ENCODE data around the gene ADAMTSL3.

Gene ADAMTSL3

GRCh38 chr15:83688201-83688600 lies 34.3 kb downstream of the ADAMTSL3 start:
- no peak overlapping the region for H3K4me3 ChIP-seq (ENCODE audit: low read depth, low read length)
- TF ChIP-seq CTCF (IDR thresholded peaks at IDR 0.05; ENCODE audit: insufficient read depth, low read depth, low read length, missing control alignments), result no peak
- DNase-seq (ENCODE audit: low read depth), result no peak

- no peak for DNase-seq (ENCODE audit: low read depth)
- no peak for TF ChIP-seq CTCF (IDR thresholded peaks at IDR 0.05; ENCODE audit: insufficient read depth, low read depth, low read length, missing control alignments)
- H3K4me3 ChIP-seq (ENCODE audit: low read depth, low read length), result no peak overlapping the region
Measured at GRCh38 chr15:83690676-83691075, 36.8 kb downstream of the ADAMTSL3 start.

GRCh38 chr15:83692746-83693581 lies 39.0 kb downstream of the ADAMTSL3 start:
- H3K4me3 ChIP-seq (ENCODE audit: low read depth, low read length), result no peak overlapping the region
- no peak for DNase-seq (ENCODE audit: low read depth)
- TF ChIP-seq CTCF (IDR thresholded peaks at IDR 0.05; ENCODE audit: insufficient read depth, low read depth, low read length, missing control alignments), result no peak

- no peak for TF ChIP-seq CTCF (IDR thresholded peaks at IDR 0.05; ENCODE audit: insufficient read depth, low read depth, low read length, missing control alignments)
- no peak for DNase-seq (ENCODE audit: low read depth)
- no peak overlapping the region for H3K4me3 ChIP-seq (ENCODE audit: low read depth, low read length)
Measured at GRCh38 chr15:83694015-83694414, 40.1 kb downstream of the ADAMTSL3 start.

GRCh38 chr15:83694536-83694935 lies 40.6 kb downstream of the ADAMTSL3 start:
- DNase-seq (ENCODE audit: low read depth), result no peak
- H3K4me3 ChIP-seq (ENCODE audit: low read depth, low read length), result no peak overlapping the region
- no peak for TF ChIP-seq CTCF (IDR thresholded peaks at IDR 0.05; ENCODE audit: insufficient read depth, low read depth, low read length, missing control alignments)

- TF ChIP-seq CTCF (IDR thresholded peaks at IDR 0.05; ENCODE audit: insufficient read depth, low read depth, low read length, missing control alignments), result no peak
- no peak for DNase-seq (ENCODE audit: low read depth)
Measured at GRCh38 chr15:83695246-83695645, 41.3 kb downstream of the ADAMTSL3 start.

More at GRCh38 chr15:83695246-83695645, 41.3 kb downstream of the ADAMTSL3 start:
- no peak overlapping the region for H3K4me3 ChIP-seq (ENCODE audit: low read depth, low read length)
